Keratinocyte (primary cell): Measurements from ENCODE around the gene PRKAB1. TPM values are rescaled to one million over a fixed set of nuclear protein-coding genes. Genes with fewer than 3 reads are reported as not detected.

Experiments
- DNase-seq: peaks from one replicate; pipeline ENCODE4 v3.0.0-alpha.2; 2011; ENCODE audit warnings: low read depth, missing footprints, low spot score
- FAIRE-seq: peaks from 2 replicates; lab custom pipeline; 2011; peaks lifted over from hg19 to GRCh38; lab: Jason Lieb, UNC
- H2AFZ ChIP-seq: 2 replicates; pipeline ENCODE4 v1.6.0; 2012; ENCODE audit warnings: low read length, control low read depth, inconsistent platforms; ENCODE audit not compliant: control insufficient read depth
- H3K27ac ChIP-seq: 2 replicates; pipeline ENCODE4 v1.5.1; 2011; ENCODE audit warnings: low read length; ENCODE audit not compliant: control insufficient read depth, insufficient read depth
- H3K27me3 ChIP-seq: 3 replicates; pipeline ENCODE4 v1.6.0; 2011; ENCODE audit warnings: low read length; ENCODE audit not compliant: control insufficient read depth, insufficient read depth; ENCODE audit errors: extremely low read depth
- H3K36me3 ChIP-seq, 2 experiments: 2 replicates in 1 of 2; 3 replicates in 1 of 2; pipeline ENCODE4 v1.5.1; 2011; ENCODE audit warnings: low read length in 2 of 2, mild to moderate bottlenecking in 1 of 2; ENCODE audit not compliant: control insufficient read depth in 2 of 2, insufficient read depth in 2 of 2; ENCODE audit errors: extremely low read depth in 1 of 2
- H3K4me1 ChIP-seq: 3 replicates; pipeline ENCODE4 v1.5.1; 2011; ENCODE audit warnings: low read length; ENCODE audit not compliant: control insufficient read depth, insufficient read depth; ENCODE audit errors: extremely low read depth
- H3K4me2 ChIP-seq: 3 replicates; pipeline ENCODE4 v1.6.0; 2011; ENCODE audit warnings: low read depth, low read length; ENCODE audit not compliant: control insufficient read depth, insufficient read depth; ENCODE audit errors: extremely low read depth
- H3K4me3 ChIP-seq, 3 experiments: fragments of 200-600 bp in 1 of 3; sonication (generic) in 1 of 3; 2 replicates in 2 of 3; 3 replicates in 1 of 3; pipeline ENCODE4 v1.5.1; 2011 to 2016; ENCODE audit warnings: low read length in 3 of 3, mild to moderate bottlenecking in 3 of 3, control low read depth in 2 of 3, inconsistent platforms in 1 of 3, low read depth in 1 of 3, mixed read lengths in 1 of 3, mixed run types in 1 of 3, moderate library complexity in 1 of 3; ENCODE audit not compliant: control insufficient read depth in 2 of 3, insufficient read depth in 2 of 3; ENCODE audit errors: extremely low read depth in 1 of 3
- H3K79me2 ChIP-seq: 2 replicates; pipeline ENCODE4 v1.6.0; 2012; ENCODE audit warnings: low read length; ENCODE audit not compliant: control insufficient read depth, insufficient read depth
- H3K9ac ChIP-seq: 3 replicates; pipeline ENCODE4 v1.6.0; 2011; ENCODE audit warnings: low read length; ENCODE audit not compliant: control insufficient read depth, insufficient read depth; ENCODE audit errors: extremely low read depth
- H3K9me1 ChIP-seq: 3 replicates; pipeline ENCODE4 v1.6.0; 2011; ENCODE audit warnings: low read length; ENCODE audit not compliant: control insufficient read depth, insufficient read depth; ENCODE audit errors: extremely low read depth
- H3K9me3 ChIP-seq: 2 replicates; pipeline ENCODE4 v1.5.1; 2012; ENCODE audit warnings: low read depth, low read length; ENCODE audit not compliant: control insufficient read depth
- H4K20me1 ChIP-seq: 3 replicates; pipeline ENCODE4 v1.6.0; 2011; ENCODE audit warnings: low read length; ENCODE audit not compliant: control insufficient read depth, insufficient read depth; ENCODE audit errors: extremely low read depth
- EZH2 ChIP-seq: IDR thresholded peaks from one replicate; pipeline ENCODE4 v1.6.1; 2012; ENCODE audit warnings: inconsistent platforms, mild to moderate bottlenecking, low read length, moderate library complexity
- dilution Hi-C: fragments of 300-500 bp; cut with MboI; formaldehyde crosslinking; loops from one replicate; pipeline ENCODE4 v1.7.0; 2020; ENCODE audit warnings: low sequenced_read_pairs; ENCODE audit not compliant: extremely low pct_ligation_motif_present
- polyA plus RNA-seq, 5 experiments: library from polyadenylated mRNA; depleted of rRNA in 3 of 5; stranded (reverse) in 3 of 5; stranded (forward) in 1 of 5; unstranded in 1 of 5; fragments of >200 nt; gene quantifications; 1 replicate in 1 of 5; 2 replicates in 3 of 5; 3 replicates in 1 of 5; pipeline versions ENCODE4 v1.2.1 to v1.2.3, GENCODE V29; 2011 to 2012; ENCODE audit warnings: missing spikeins in 2 of 5, low read depth in 1 of 5, low replicate concordance in 1 of 5
- TF ChIP-seq, protein P1 (sequence below), 3 experiments: IDR thresholded peaks in 1 of 3; conservative IDR thresholded peaks in 1 of 3; optimal IDR thresholded peaks in 1 of 3; 2 replicates in 2 of 3; 3 replicates in 1 of 3; pipeline versions ENCODE3 to v1.5.1; 2011; ENCODE audit warnings: low read length in 3 of 3, mild to moderate bottlenecking in 3 of 3, moderate library complexity in 2 of 3, control low read depth in 1 of 3, inconsistent platforms in 1 of 3; ENCODE audit not compliant: insufficient read depth in 2 of 3; ENCODE audit errors: extremely low read depth in 1 of 3

Gene PRKAB1
- polyA plus RNA-seq, 1 donor (not counting 4 experiments of a cell fraction or from before 2014, with no cell fraction given), result 22.0 TPM

DNA sequence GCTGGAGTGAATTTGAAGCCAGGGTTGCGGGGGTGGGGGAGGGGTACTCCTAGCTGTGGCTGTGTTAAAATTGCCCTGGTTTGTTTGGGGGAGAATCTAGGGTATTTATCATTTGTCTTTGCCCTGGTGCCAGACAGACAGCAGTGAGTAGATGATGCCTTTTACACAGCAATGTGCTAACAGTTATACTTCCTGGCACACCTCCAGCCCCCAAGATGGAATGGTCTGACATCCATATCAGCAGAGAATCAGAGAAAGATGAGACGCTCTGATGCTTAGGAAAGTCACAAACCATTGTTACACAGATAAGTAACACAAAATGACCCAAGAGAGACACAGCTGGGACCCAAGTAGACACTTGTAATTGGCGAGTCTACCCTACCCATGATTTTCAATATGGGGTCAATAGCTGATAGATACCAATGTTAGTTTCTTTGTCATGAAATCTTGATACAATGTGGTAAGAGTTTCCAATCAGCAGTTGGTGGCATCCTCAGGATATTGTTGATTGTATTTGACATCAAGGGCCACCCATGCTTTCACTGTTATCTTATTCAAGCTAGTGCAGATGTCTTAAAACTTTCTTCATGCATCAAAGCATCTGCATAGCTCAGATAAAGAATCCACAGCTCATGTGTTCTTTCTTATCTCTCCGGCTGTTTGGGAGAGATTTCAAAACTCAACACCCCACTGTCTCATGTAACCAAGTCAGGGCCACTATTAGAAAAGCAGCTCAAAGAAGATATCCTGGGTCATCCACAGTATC is 2.6 kb upstream of the PRKAB1 start:
- no peak for TF ChIP-seq EZH2
- TF ChIP-seq, protein P1, sequence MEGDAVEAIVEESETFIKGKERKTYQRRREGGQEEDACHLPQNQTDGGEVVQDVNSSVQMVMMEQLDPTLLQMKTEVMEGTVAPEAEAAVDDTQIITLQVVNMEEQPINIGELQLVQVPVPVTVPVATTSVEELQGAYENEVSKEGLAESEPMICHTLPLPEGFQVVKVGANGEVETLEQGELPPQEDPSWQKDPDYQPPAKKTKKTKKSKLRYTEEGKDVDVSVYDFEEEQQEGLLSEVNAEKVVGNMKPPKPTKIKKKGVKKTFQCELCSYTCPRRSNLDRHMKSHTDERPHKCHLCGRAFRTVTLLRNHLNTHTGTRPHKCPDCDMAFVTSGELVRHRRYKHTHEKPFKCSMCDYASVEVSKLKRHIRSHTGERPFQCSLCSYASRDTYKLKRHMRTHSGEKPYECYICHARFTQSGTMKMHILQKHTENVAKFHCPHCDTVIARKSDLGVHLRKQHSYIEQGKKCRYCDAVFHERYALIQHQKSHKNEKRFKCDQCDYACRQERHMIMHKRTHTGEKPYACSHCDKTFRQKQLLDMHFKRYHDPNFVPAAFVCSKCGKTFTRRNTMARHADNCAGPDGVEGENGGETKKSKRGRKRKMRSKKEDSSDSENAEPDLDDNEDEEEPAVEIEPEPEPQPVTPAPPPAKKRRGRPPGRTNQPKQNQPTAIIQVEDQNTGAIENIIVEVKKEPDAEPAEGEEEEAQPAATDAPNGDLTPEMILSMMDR (optimal IDR thresholded peaks at IDR 0.05 in 1 of 3, IDR thresholded peaks at IDR 0.05 in 1 of 3, conservative IDR thresholded peaks at IDR 0.05 in 1 of 3; ENCODE audit: extremely low read depth in 1 of 3, insufficient read depth in 2 of 3, low read length in 3 of 3), result no peak
- no peaks in the 10 kb centered on the region for H3K27me3 ChIP-seq
- H3K4me2 ChIP-seq, result no peak overlapping the region
- H4K20me1 ChIP-seq, result no peaks in the 10 kb centered on the region
- FAIRE-seq, result no peak
- H3K79me2 ChIP-seq, result peaks cover 11% of the 10 kb centered on the region
- H3K9ac ChIP-seq, result no peak overlapping the region
- H3K4me3 ChIP-seq, result no peak overlapping the region
- dilution Hi-C loops, result no loop called here
- H3K9me1 ChIP-seq, result no peaks in the 10 kb centered on the region
- H3K27ac ChIP-seq, result no peak overlapping the region
- H3K9me3 ChIP-seq, result no peaks in the 10 kb centered on the region
- H2AFZ ChIP-seq, result no peak overlapping the region
- no peak for DNase-seq
- H3K4me1 ChIP-seq, result peaks cover 18% of the 10 kb centered on the region
- H3K36me3 ChIP-seq, result peaks cover 0 to 4% of the 10 kb centered on the region in 2 experiments

DNA sequence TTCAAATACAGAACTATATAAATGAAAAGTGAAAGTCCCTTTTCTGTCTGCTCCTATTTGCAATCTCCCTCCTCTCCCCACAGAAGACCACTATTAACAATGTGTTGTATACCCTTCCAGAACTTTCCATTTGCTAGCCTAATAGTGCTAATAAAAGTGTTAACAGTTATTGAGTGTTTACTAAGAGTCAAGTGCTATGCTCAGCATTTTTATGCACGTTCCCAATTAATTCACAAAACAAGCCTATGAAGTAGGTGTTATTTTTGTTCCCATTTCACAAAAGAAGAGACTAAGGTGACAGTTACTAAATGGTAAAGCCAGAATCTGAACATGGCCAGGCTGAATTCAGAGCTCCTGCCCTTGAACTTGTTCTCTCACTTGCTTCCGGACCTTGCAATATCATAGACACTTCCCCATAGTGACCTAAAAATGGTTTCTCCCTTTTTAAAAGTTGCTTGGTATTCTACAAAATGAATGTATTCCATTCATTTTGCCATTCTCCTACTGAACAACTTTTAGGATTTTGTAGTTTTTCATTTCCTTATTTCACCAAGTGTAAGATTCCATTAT is 1.6 kb upstream of the PRKAB1 start:
- no peak overlapping the region for H3K9ac ChIP-seq
- H3K27ac ChIP-seq, result no peak overlapping the region
- H3K4me1 ChIP-seq, result peaks cover 20% of the 10 kb centered on the region
- DNase-seq, result no peak
- H3K79me2 ChIP-seq, result peaks cover 19% of the 10 kb centered on the region
- no peak for TF ChIP-seq EZH2
- TF ChIP-seq, protein P1 (optimal IDR thresholded peaks at IDR 0.05 in 1 of 3, IDR thresholded peaks at IDR 0.05 in 1 of 3, conservative IDR thresholded peaks at IDR 0.05 in 1 of 3; ENCODE audit: extremely low read depth in 1 of 3, insufficient read depth in 2 of 3, low read length in 3 of 3), result no peak
- H4K20me1 ChIP-seq, result no peaks in the 10 kb centered on the region
- no peak for FAIRE-seq
- H3K9me1 ChIP-seq, result no peaks in the 10 kb centered on the region
- no peak overlapping the region for H3K4me2 ChIP-seq
- H3K9me3 ChIP-seq, result no peaks in the 10 kb centered on the region
- no peaks in the 10 kb centered on the region for H3K27me3 ChIP-seq
- peaks cover 0 to 6% of the 10 kb centered on the region in 2 experiments for H3K36me3 ChIP-seq
- dilution Hi-C loops, result no loop called here
- no peak overlapping the region for H3K4me3 ChIP-seq
- no peak overlapping the region for H2AFZ ChIP-seq
